ENCODE data around the gene EPHB3.

The EPHB3 gene

GRCh38 chr3:184562878-184563560, 1.4 kb downstream of the EPHB3 start:
- Histone ChIP-seq H3K4me1 (ENCODE audit: low read length) (peaks cover 8% of the 10 kb centered on the region), H3K9ac (ENCODE audit: low read length) (no peak overlapping the region), H3K79me2 (ENCODE audit: low read length) (no peaks in the 10 kb centered on the region), H3K27ac (ENCODE audit: low read length) (no peak overlapping the region), H3K36me3 (replicated peaks; ENCODE audit: insufficient read depth, low read length) (no peaks in the 10 kb centered on the region), H3K9me3 (replicated peaks; ENCODE audit: insufficient read depth, low read length) (no peaks in the 10 kb centered on the region), H3K27me3 (replicated peaks; ENCODE audit: insufficient read depth, low read length) (peaks cover 92% of the 10 kb centered on the region), H3F3A (ENCODE audit: insufficient read depth, low read length) (no peaks in the 10 kb centered on the region), H4K20me1 (ENCODE audit: insufficient read depth, low read length) (no peaks in the 10 kb centered on the region), H3K4me3 (ENCODE audit: low read length) (no peak overlapping the region), H3K4me2 (ENCODE audit: low read depth, low read length) (no peak overlapping the region), H2AFZ (ENCODE audit: low read length) (no peak overlapping the region), H3K9me2 (replicated peaks; ENCODE audit: insufficient read depth, low read length) (no peaks in the 10 kb centered on the region)
- TF ChIP-seq EZH2 (optimal IDR thresholded peaks at IDR 0.05; ENCODE audit: low read depth, low read length) (no peak), EZH2phosphoT487 (IDR thresholded peaks at IDR 0.05; ENCODE audit: low read length) (no peak), CTCF (IDR thresholded peaks at IDR 0.05; ENCODE audit: low read length) (no peak)
- no peak for DNase-seq

- Histone ChIP-seq H3K4me2 (ENCODE audit: low read depth, low read length) (no peak overlapping the region), H3F3A (ENCODE audit: insufficient read depth, low read length) (no peaks in the 10 kb centered on the region), H2AFZ (ENCODE audit: low read length) (no peak overlapping the region), H4K20me1 (ENCODE audit: insufficient read depth, low read length) (no peaks in the 10 kb centered on the region), H3K36me3 (replicated peaks; ENCODE audit: insufficient read depth, low read length) (no peaks in the 10 kb centered on the region), H3K9me3 (replicated peaks; ENCODE audit: insufficient read depth, low read length) (no peaks in the 10 kb centered on the region), H3K27me3 (replicated peaks; ENCODE audit: insufficient read depth, low read length) (peaks cover 92% of the 10 kb centered on the region), H3K79me2 (ENCODE audit: low read length) (no peaks in the 10 kb centered on the region), H3K4me3 (ENCODE audit: low read length) (no peak overlapping the region), H3K9me2 (replicated peaks; ENCODE audit: insufficient read depth, low read length) (no peaks in the 10 kb centered on the region), H3K9ac (ENCODE audit: low read length) (no peak overlapping the region), H3K4me1 (ENCODE audit: low read length) (peaks cover 8% of the 10 kb centered on the region), H3K27ac (ENCODE audit: low read length) (no peak overlapping the region)
- TF ChIP-seq EZH2 (optimal IDR thresholded peaks at IDR 0.05; ENCODE audit: low read depth, low read length) (no peak), CTCF (IDR thresholded peaks at IDR 0.05; ENCODE audit: low read length) (no peak), EZH2phosphoT487 (IDR thresholded peaks at IDR 0.05; ENCODE audit: low read length) (no peak)
- no peak for DNase-seq
Observed at GRCh38 chr3:184563561-184563925, 2.0 kb downstream of the EPHB3 start.

GRCh38 chr3:184563941-184564684, 2.5 kb downstream of the EPHB3 start:
- Histone ChIP-seq H3K27ac (ENCODE audit: low read length) (no peak overlapping the region), H3F3A (ENCODE audit: insufficient read depth, low read length) (no peaks in the 10 kb centered on the region), H3K79me2 (ENCODE audit: low read length) (no peaks in the 10 kb centered on the region), H2AFZ (ENCODE audit: low read length) (no peak overlapping the region), H3K9ac (ENCODE audit: low read length) (no peak overlapping the region), H3K9me2 (replicated peaks; ENCODE audit: insufficient read depth, low read length) (no peaks in the 10 kb centered on the region), H3K27me3 (replicated peaks; ENCODE audit: insufficient read depth, low read length) (peaks cover 92% of the 10 kb centered on the region), H3K9me3 (replicated peaks; ENCODE audit: insufficient read depth, low read length) (no peaks in the 10 kb centered on the region), H3K36me3 (replicated peaks; ENCODE audit: insufficient read depth, low read length) (no peaks in the 10 kb centered on the region), H4K20me1 (ENCODE audit: insufficient read depth, low read length) (no peaks in the 10 kb centered on the region), H3K4me1 (ENCODE audit: low read length) (peaks cover 8% of the 10 kb centered on the region), H3K4me2 (ENCODE audit: low read depth, low read length) (no peak overlapping the region), H3K4me3 (ENCODE audit: low read length) (no peak overlapping the region)
- TF ChIP-seq EZH2 (optimal IDR thresholded peaks at IDR 0.05; ENCODE audit: low read depth, low read length) (no peak), CTCF (IDR thresholded peaks at IDR 0.05; ENCODE audit: low read length) (no peak), EZH2phosphoT487 (IDR thresholded peaks at IDR 0.05; ENCODE audit: low read length) (no peak)
- no peak for DNase-seq
